GM10248 (cell line): ENCODE measurements around the gene RPUSD3.
A peak's percentile ranks its signal among the peaks of the same experiment; 100 is the strongest.

Source experiments
- CTCF ChIA-PET: fragments of 300-600 bp; sonication (Branson Sonifier 250); formaldehyde crosslinking; extraction: SDS; loops from one replicate; lab custom pipeline; 2021; ENCODE audit warnings: antibody characterized with exemption; lab: Yijun Ruan, JAX
- POLR2A ChIA-PET: fragments of 350-650 bp; sonication (Branson Sonifier 250); formaldehyde crosslinking; extraction: SDS; loops from one replicate; lab custom pipeline; 2020; ENCODE audit warnings: antibody characterized with exemption; lab: Yijun Ruan, JAX
- DNase-seq: peaks from one replicate; pipeline ENCODE4 v3.0.0; 2012; ENCODE audit errors: extremely low spot score
- TF ChIP-seq, protein P1 (sequence below): IDR thresholded peaks from 2 replicates; pipeline ENCODE4 v1.5.1; 2012; ENCODE audit warnings: mild to moderate bottlenecking, low read depth; ENCODE audit errors: extremely low read depth, missing control alignments, control extremely low read depth

The RPUSD3 gene

GRCh38 chr3:9815986-9816385 lies 27.8 kb downstream of the RPUSD3 start:
- no peak for DNase-seq
- CTCF ChIA-PET = interaction anchor here (1.4 kb wide), 1 partner anchor 10 kb away, joined by 4 read pairs; no protein-coding TSS in a partner anchor
- TF ChIP-seq, protein P1, sequence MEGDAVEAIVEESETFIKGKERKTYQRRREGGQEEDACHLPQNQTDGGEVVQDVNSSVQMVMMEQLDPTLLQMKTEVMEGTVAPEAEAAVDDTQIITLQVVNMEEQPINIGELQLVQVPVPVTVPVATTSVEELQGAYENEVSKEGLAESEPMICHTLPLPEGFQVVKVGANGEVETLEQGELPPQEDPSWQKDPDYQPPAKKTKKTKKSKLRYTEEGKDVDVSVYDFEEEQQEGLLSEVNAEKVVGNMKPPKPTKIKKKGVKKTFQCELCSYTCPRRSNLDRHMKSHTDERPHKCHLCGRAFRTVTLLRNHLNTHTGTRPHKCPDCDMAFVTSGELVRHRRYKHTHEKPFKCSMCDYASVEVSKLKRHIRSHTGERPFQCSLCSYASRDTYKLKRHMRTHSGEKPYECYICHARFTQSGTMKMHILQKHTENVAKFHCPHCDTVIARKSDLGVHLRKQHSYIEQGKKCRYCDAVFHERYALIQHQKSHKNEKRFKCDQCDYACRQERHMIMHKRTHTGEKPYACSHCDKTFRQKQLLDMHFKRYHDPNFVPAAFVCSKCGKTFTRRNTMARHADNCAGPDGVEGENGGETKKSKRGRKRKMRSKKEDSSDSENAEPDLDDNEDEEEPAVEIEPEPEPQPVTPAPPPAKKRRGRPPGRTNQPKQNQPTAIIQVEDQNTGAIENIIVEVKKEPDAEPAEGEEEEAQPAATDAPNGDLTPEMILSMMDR = no peak
- POLR2A ChIA-PET = no interaction called here

DNA sequence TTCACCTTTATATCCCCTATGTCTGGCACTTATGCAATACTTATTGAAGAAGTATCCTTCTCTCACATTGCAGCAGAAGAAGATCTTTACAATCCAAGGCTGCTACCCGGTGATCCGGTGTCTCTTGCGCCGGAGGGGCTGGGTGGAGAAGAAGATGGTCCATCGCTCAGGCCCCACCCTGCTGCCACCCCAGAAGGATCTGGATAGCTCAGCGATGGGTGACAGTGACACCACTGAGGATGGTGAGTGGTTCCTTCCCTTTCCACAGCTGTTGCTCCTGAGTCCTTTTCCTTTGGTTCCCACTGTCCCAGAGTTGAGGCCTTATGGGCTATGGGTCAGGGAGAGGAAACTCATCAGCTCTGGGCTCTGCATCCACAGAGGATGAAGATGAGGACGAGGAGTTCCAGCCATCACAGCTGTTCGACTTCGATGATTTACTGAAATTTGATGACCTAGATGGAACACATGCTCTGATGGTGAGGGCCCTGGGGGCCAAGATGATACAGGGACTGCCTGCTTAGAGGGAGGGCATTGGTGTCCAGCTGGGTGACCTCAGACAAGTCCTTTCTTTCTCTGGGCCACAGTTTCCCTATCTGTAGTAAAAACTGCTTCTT lies 30.8 kb downstream of the RPUSD3 start:
- TF ChIP-seq, protein P1 = no peak
- ChIA-PET CTCF (interaction anchor here (1.2 to 1.5 kb wide), 3 partner anchors 14 to 87 kb away, joined by 3 to 4 read pairs (median 4); no protein-coding TSS in a partner anchor), POLR2A (interaction anchor here (0.7 kb wide), 1 partner anchor 101 kb away, joined by 3 read pairs; no protein-coding TSS in a partner anchor)
- no peak for DNase-seq

- TF ChIP-seq, protein P1 = no peak
- no peak for DNase-seq
- ChIA-PET POLR2A (no interaction called here), CTCF (no interaction called here)
Measured at GRCh38 chr3:9810846-9811245, 33.0 kb downstream of the RPUSD3 start.

GRCh38 chr3:9810433-9810770 lies 33.4 kb downstream of the RPUSD3 start:
- POLR2A ChIA-PET = no interaction called here
- no peak for DNase-seq
- TF ChIP-seq, protein P1 = no peak
- CTCF ChIA-PET = no interaction called here

GRCh38 chr3:9809615-9810432 lies 34.0 kb downstream of the RPUSD3 start, which contains the start of gene TTLL3:
Gene TTLL3, plus strand, starts transcription at chr3:9810262. Its CDS starts 400 bp downstream, at chr3:9810662.
- ChIA-PET CTCF (interaction anchor here (1.1 to 2.2 kb wide), 2 partner anchors 17 to 306 kb away, joined by 3 to 5 read pairs; partner anchors contain the start of genes ARPC4 and TADA3), POLR2A (no interaction called here)
- TF ChIP-seq, protein P1 = no peak
- DNase-seq = peak; percentile 56

DNA sequence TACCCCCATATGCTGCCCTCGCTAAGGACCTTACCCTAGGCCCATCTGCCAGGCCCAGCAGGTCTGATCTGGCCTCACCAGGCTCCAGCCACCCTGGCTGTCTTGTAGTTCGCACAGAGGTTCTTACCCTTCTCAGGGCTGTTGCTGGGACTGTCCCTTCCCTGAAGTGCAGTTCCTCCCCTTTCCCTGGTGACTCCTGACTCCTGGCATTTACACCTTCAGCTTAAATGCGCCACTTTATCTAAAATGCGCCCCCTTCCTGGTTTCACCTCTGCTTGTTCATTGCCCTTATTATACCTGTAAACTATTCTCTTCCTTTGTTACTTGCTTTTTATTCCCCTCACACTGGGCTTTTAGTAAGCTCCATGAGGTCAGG lies 34.6 kb downstream of the RPUSD3 start:
- POLR2A ChIA-PET = no interaction called here
- no peak for DNase-seq
- TF ChIP-seq, protein P1 = no peak
- CTCF ChIA-PET = interaction anchor here (1.1 to 2.2 kb wide), 2 partner anchors 17 to 306 kb away, joined by 3 to 5 read pairs; partner anchors contain the start of genes ARPC4 and TADA3
